ENCODE measurements around the gene RAPGEF3.

Gene RAPGEF3

GRCh38 chr12:47750916-47751470, 7.7 kb downstream of the RAPGEF3 start:
- no peak for TF ChIP-seq CTCF (IDR thresholded peaks at IDR 0.05)

- TF ChIP-seq CTCF (IDR thresholded peaks at IDR 0.05), result no peak
Measured at GRCh38 chr12:47750229-47750798, 8.4 kb downstream of the RAPGEF3 start.

- TF ChIP-seq CTCF (IDR thresholded peaks at IDR 0.05), result no peak
Measured at GRCh38 chr12:47748899-47749298, 9.8 kb downstream of the RAPGEF3 start.

GRCh38 chr12:47748507-47748828, 10.2 kb downstream of the RAPGEF3 start:
- no peak for TF ChIP-seq CTCF (IDR thresholded peaks at IDR 0.05)

- TF ChIP-seq CTCF (IDR thresholded peaks at IDR 0.05), result no peak
Measured at GRCh38 chr12:47747596-47748506, 10.8 kb downstream of the RAPGEF3 start.

- TF ChIP-seq CTCF (IDR thresholded peaks at IDR 0.05), result no peak
Measured at GRCh38 chr12:47747126-47747525, 11.6 kb downstream of the RAPGEF3 start.

GRCh38 chr12:47746523-47746922, 12.2 kb downstream of the RAPGEF3 start:
- no peak for TF ChIP-seq CTCF (IDR thresholded peaks at IDR 0.05)
